Fibroblast of peridontal ligament (primary cell): Measurements from ENCODE around the gene ZNF646.

Experiments used
- DNase-seq: peaks from one replicate; pipeline ENCODE4 v3.0.0-alpha.2; 2010; ENCODE audit errors: extremely low read depth

Gene ZNF646

GRCh38 chr16:31130899-31131298, 56.7 kb downstream of the ZNF646 start:
- DNase-seq, result no peak

- no peak for DNase-seq
These were observed 57.2 kb downstream of the ZNF646 start for GRCh38 chr16:31131416-31131815.

- DNase-seq, result no peak
These were observed 57.6 kb downstream of the ZNF646 start for GRCh38 chr16:31131841-31132271.

- DNase-seq, result no peak
These were observed 58.2 kb downstream of the ZNF646 start for GRCh38 chr16:31132303-31132979.

GRCh38 chr16:31133046-31133501, 58.9 kb downstream of the ZNF646 start:
- no peak for DNase-seq
